Measurements from ENCODE around the gene C2CD4A. TPM values are rescaled to one million over a fixed set of nuclear protein-coding genes. Genes with fewer than 3 reads are reported as not detected.

Gene C2CD4A
- total and polyA plus RNA-seq, 2 of the 4 experiments (the other 2 are of a cell fraction) = not detected

DNA sequence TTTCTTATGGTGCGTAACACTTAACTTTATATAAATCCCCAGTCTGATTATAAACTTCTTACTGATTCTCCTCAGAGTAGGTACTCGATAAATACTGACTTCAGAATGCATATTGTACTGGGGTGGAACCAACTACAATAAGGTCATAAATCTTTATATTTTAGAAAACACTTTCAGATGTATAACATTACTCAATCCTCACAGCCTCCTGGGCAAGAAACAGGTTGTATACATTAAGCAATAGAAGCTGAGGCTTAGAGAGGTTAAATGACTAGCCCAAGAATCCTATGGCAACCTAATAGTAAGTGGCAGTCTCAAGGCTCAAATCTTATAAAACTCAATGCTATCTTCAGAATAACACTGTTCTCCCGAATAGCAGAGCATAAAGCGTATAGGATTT lies 15.6 kb upstream of the C2CD4A start:
- Histone ChIP-seq H3K9me3 (ENCODE audit: control insufficient read depth, insufficient read depth, low read length) (no peaks in the 10 kb centered on the region), H3K4ac (ENCODE audit: low read depth, low read length) (no peak overlapping the region), H3K79me1 (ENCODE audit: low read depth in 1 of 2, low read length in 2 of 2) (peaks cover 26 to 31% of the 10 kb centered on the region in 2 experiments; a peak in 3 of 4 replicates), H2BK5ac (ENCODE audit: low read depth, low read length, poor library complexity, severe bottlenecking) (no peak overlapping the region), H3K27ac (ENCODE audit: insufficient read depth, low read length) (no peak overlapping the region), H2BK120ac (ENCODE audit: low read depth, low read length) (no peak overlapping the region), H4K20me1 (ENCODE audit: insufficient read depth, low read length) (peaks cover 17% of the 10 kb centered on the region; the same call in 1 of the 2 replicates), H3K23ac (ENCODE audit: low read depth, low read length) (no peak overlapping the region), H4K8ac (ENCODE audit: low read depth in 2 of 2, low read length in 2 of 2) (no peak overlapping the region), H3K9me1 (ENCODE audit: insufficient read depth, low read length) (peaks cover 2% of the 10 kb centered on the region; the same call in 1 of the 2 replicates), H2AFZ (replicated peaks; ENCODE audit: low read length, poor library complexity) (no peak overlapping the region), H3K4me2 (ENCODE audit: low read depth, low read length) (no peak overlapping the region), H2BK20ac (ENCODE audit: low read depth, low read length) (no peak overlapping the region), H4K91ac (ENCODE audit: insufficient read depth, low read depth, low read length) (no peak overlapping the region), H3K56ac (ENCODE audit: extremely low read depth, insufficient read depth, low read length) (no peak overlapping the region), H3K9ac (ENCODE audit: low read depth, low read length) (no peak overlapping the region), H2AK9ac (replicated peaks; ENCODE audit: low read depth, low read length, poor library complexity) (no peak overlapping the region), H3K18ac (ENCODE audit: low read depth, low read length) (no peak overlapping the region), H3K4me3 (ENCODE audit: insufficient read depth, low read depth, low read length) (no peak overlapping the region), H3K27me3 (ENCODE audit: control insufficient read depth, insufficient read depth, low read length) (no peaks in the 10 kb centered on the region), H3K14ac (replicated peaks; ENCODE audit: low read depth, low read length) (no peak overlapping the region), H2AK5ac (ENCODE audit: low read depth, low read length) (no peak overlapping the region), H3K36me3 (ENCODE audit: control insufficient read depth, insufficient read depth, low read length) (no peaks in the 10 kb centered on the region), H4K5ac (ENCODE audit: low read depth, low read length) (no peak overlapping the region), H2BK15ac (ENCODE audit: low read depth, low read length) (no peak overlapping the region), H3K4me1 (ENCODE audit: control insufficient read depth, insufficient read depth, low read length) (no peaks in the 10 kb centered on the region)
- dilution Hi-C loops (cut with HindIII; ENCODE audit: low sequenced_read_pairs, unreplicated experiment) = no loop called here
- no CpG with 5 or more reads among the region's 4 CpGs for WGBS, 2 experiments (ENCODE audit: extremely low coverage in 2 of 2, insufficient read length in 1 of 2)
- ChIA-PET CTCF (interaction anchor here (1.6 kb wide), 1 partner anchor 9 kb away, joined by 5 read pairs; the partner anchor contains the start of gene VPS13C), POLR2A (ENCODE audit: unreplicated experiment) (no interaction called here)
- TF ChIP-seq MAZ (IDR thresholded peaks at IDR 0.05; ENCODE audit: borderline replicate concordance, low read depth, low read length) (no peak), FOS (IDR thresholded peaks at IDR 0.05; ENCODE audit: low read depth, low read length) (no peak), MXI1 (IDR thresholded peaks at IDR 0.05; ENCODE audit: borderline replicate concordance, low read depth, low read length) (no peak), RAD21 (IDR thresholded peaks at IDR 0.05; ENCODE audit: low read length) (no peak), CEBPB (IDR thresholded peaks at IDR 0.05; ENCODE audit: low read depth, low read length) (no peak), RCOR1 (IDR thresholded peaks at IDR 0.05; ENCODE audit: insufficient replicate concordance, low read length) (no peak), BHLHE40 (IDR thresholded peaks at IDR 0.05; ENCODE audit: low read depth, low read length) (no peak), POLR2A (IDR thresholded peaks at IDR 0.05; ENCODE audit: low read depth, low read length) (no peak), RFX5 (IDR thresholded peaks at IDR 0.05; ENCODE audit: low read depth, low read length) (no peak), NFE2L2 (IDR thresholded peaks at IDR 0.05; ENCODE audit: low read depth, low read length) (no peak), SMC3 (IDR thresholded peaks at IDR 0.05; ENCODE audit: low read depth, low read length) (no peak), CHD1 (IDR thresholded peaks at IDR 0.05; ENCODE audit: low read depth, low read length) (no peak), MAFK (IDR thresholded peaks at IDR 0.05; ENCODE audit: low read depth, low read length) (no peak)
- TF ChIP-seq, protein P1, sequence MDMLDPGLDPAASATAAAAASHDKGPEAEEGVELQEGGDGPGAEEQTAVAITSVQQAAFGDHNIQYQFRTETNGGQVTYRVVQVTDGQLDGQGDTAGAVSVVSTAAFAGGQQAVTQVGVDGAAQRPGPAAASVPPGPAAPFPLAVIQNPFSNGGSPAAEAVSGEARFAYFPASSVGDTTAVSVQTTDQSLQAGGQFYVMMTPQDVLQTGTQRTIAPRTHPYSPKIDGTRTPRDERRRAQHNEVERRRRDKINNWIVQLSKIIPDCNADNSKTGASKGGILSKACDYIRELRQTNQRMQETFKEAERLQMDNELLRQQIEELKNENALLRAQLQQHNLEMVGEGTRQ (IDR thresholded peaks at IDR 0.05; ENCODE audit: low read depth, low read length) = no peak
- TF ChIP-seq, protein P2, sequence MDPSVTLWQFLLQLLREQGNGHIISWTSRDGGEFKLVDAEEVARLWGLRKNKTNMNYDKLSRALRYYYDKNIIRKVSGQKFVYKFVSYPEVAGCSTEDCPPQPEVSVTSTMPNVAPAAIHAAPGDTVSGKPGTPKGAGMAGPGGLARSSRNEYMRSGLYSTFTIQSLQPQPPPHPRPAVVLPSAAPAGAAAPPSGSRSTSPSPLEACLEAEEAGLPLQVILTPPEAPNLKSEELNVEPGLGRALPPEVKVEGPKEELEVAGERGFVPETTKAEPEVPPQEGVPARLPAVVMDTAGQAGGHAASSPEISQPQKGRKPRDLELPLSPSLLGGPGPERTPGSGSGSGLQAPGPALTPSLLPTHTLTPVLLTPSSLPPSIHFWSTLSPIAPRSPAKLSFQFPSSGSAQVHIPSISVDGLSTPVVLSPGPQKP (IDR thresholded peaks at IDR 0.05; ENCODE audit: borderline replicate concordance, low read depth, low read length) = no peak
- TF ChIP-seq, protein P3, sequence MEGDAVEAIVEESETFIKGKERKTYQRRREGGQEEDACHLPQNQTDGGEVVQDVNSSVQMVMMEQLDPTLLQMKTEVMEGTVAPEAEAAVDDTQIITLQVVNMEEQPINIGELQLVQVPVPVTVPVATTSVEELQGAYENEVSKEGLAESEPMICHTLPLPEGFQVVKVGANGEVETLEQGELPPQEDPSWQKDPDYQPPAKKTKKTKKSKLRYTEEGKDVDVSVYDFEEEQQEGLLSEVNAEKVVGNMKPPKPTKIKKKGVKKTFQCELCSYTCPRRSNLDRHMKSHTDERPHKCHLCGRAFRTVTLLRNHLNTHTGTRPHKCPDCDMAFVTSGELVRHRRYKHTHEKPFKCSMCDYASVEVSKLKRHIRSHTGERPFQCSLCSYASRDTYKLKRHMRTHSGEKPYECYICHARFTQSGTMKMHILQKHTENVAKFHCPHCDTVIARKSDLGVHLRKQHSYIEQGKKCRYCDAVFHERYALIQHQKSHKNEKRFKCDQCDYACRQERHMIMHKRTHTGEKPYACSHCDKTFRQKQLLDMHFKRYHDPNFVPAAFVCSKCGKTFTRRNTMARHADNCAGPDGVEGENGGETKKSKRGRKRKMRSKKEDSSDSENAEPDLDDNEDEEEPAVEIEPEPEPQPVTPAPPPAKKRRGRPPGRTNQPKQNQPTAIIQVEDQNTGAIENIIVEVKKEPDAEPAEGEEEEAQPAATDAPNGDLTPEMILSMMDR (conservative IDR thresholded peaks at IDR 0.05; ENCODE audit: low read depth, low read length) = no peak
- no TSS peak for BruUV-seq (replicated peaks)
- intact Hi-C loops (cut with micrococcal nuclease) = no loop called here
- DNase-seq = no peak
- no peak for ATAC-seq (ENCODE audit: low read depth)
- in situ Hi-C loops (cut with MboI; ENCODE audit: low sequenced_read_pairs) = no loop called here

All from IMR-90 (cell line).